H9 (cell line): Measurements from ENCODE around the gene ELMOD1. TPM values are rescaled to one million over a fixed set of nuclear protein-coding genes. Genes with fewer than 3 reads are reported as not detected.
A peak's percentile ranks its signal among the peaks of the same experiment; 100 is the strongest.

Experiments
- DNase-seq: peaks from one replicate; pipeline ENCODE4 v3.0.0-alpha.2; 2017
- H2AFZ ChIP-seq: one replicate; pipeline ENCODE4 v1.6.1; 2013; ENCODE audit warnings: mild to moderate bottlenecking, low read length, control low read depth, moderate library complexity
- H2AK5ac ChIP-seq: 2 replicates; pipeline ENCODE4 v1.6.1; 2013; ENCODE audit warnings: low read length, control low read depth, mixed read lengths; ENCODE audit not compliant: insufficient read length
- H2BK120ac ChIP-seq: one replicate; pipeline ENCODE4 v1.6.1; 2013; ENCODE audit warnings: low read depth, mild to moderate bottlenecking, low read length, control low read depth, inconsistent platforms; ENCODE audit not compliant: poor library complexity, severe bottlenecking
- H2BK12ac ChIP-seq: 2 replicates; pipeline ENCODE4 v1.6.1; 2013; ENCODE audit warnings: low read length, control low read depth, mixed read lengths, low read depth; ENCODE audit not compliant: insufficient read length
- H2BK15ac ChIP-seq: 2 replicates; pipeline ENCODE4 v1.6.1; 2013; ENCODE audit warnings: low read depth, low read length, control low read depth
- H2BK20ac ChIP-seq: one replicate; pipeline ENCODE4 v1.6.1; 2013; ENCODE audit warnings: low read depth, mild to moderate bottlenecking, low read length, control low read depth, inconsistent platforms; ENCODE audit not compliant: poor library complexity, severe bottlenecking
- H2BK5ac ChIP-seq: 2 replicates; pipeline ENCODE4 v1.6.1; 2013; ENCODE audit warnings: low read length, control low read depth, mixed read lengths; ENCODE audit not compliant: insufficient read length
- H3K14ac ChIP-seq: 2 replicates; pipeline ENCODE4 v1.6.1; 2013; ENCODE audit warnings: low read length, control low read depth; ENCODE audit not compliant: insufficient read depth
- H3K18ac ChIP-seq: 2 replicates; pipeline ENCODE4 v1.6.1; 2013; ENCODE audit warnings: low read depth, mild to moderate bottlenecking, mixed read lengths, low read length, control low read depth; ENCODE audit not compliant: insufficient read length
- H3K23ac ChIP-seq: 2 replicates; pipeline ENCODE4 v1.6.1; 2013; ENCODE audit warnings: low read length, control low read depth, mixed read lengths, low read depth; ENCODE audit not compliant: insufficient read length
- H3K23me2 ChIP-seq: 2 replicates; pipeline ENCODE4 v1.6.1; 2013; ENCODE audit warnings: low read depth, mild to moderate bottlenecking, mixed read lengths, low read length, control low read depth; ENCODE audit not compliant: insufficient read length, poor library complexity, severe bottlenecking
- H3K27ac ChIP-seq: 2 replicates; pipeline ENCODE4 v1.5.1; 2013; ENCODE audit warnings: low read length, control low read depth, mixed read lengths, low read depth; ENCODE audit not compliant: insufficient read length
- H3K27me3 ChIP-seq: 2 replicates; pipeline ENCODE4 v1.6.1; 2013; ENCODE audit warnings: low read length, control low read depth, inconsistent platforms; ENCODE audit not compliant: insufficient read depth
- H3K4ac ChIP-seq: 2 replicates; pipeline ENCODE4 v1.6.1; 2013; ENCODE audit warnings: low read depth, mild to moderate bottlenecking, control low read depth, inconsistent platforms, low read length, moderate library complexity
- H3K4me1 ChIP-seq: 2 replicates; pipeline ENCODE4 v1.6.1; 2013; ENCODE audit warnings: low read length, control low read depth, inconsistent platforms; ENCODE audit not compliant: insufficient read depth
- H3K4me2 ChIP-seq: 2 replicates; pipeline ENCODE4 v1.6.1; 2013; ENCODE audit warnings: low read length, control low read depth, mixed read lengths; ENCODE audit not compliant: insufficient read length, insufficient read depth
- H3K56ac ChIP-seq: 2 replicates; pipeline ENCODE4 v1.6.1; 2013; ENCODE audit warnings: low read depth, mild to moderate bottlenecking, mixed read lengths, low read length, control low read depth; ENCODE audit not compliant: insufficient read length
- H3K79me1 ChIP-seq: 2 replicates; pipeline ENCODE4 v1.6.1; 2013; ENCODE audit warnings: low read depth, mild to moderate bottlenecking, moderate library complexity, low read length, control low read depth, inconsistent platforms; ENCODE audit not compliant: insufficient read depth, poor library complexity, severe bottlenecking
- H3K79me2 ChIP-seq: 2 replicates; pipeline ENCODE4 v1.6.1; 2013; ENCODE audit warnings: low read length, control low read depth, inconsistent platforms; ENCODE audit not compliant: insufficient read depth
- H3K9ac ChIP-seq: 2 replicates; pipeline ENCODE4 v1.6.1; 2013; ENCODE audit warnings: low read length, control low read depth, mixed read lengths; ENCODE audit not compliant: insufficient read length; ENCODE audit errors: extremely low read depth
- H3K9me3 ChIP-seq: one replicate; pipeline ENCODE4 v1.6.1; 2013; ENCODE audit warnings: low read depth, low read length, inconsistent platforms; ENCODE audit not compliant: control insufficient read depth
- H3T11ph ChIP-seq: one replicate; pipeline ENCODE4 v1.6.1; 2013; ENCODE audit warnings: mild to moderate bottlenecking, low read length, control low read depth, inconsistent platforms
- H4K20me1 ChIP-seq: one replicate; pipeline ENCODE4 v1.6.1; 2013; ENCODE audit not compliant: control insufficient read depth, insufficient read length, insufficient read depth
- H4K5ac ChIP-seq: 2 replicates; pipeline ENCODE4 v1.6.1; 2013; ENCODE audit warnings: low read depth, mild to moderate bottlenecking, mixed read lengths, low read length, control low read depth; ENCODE audit not compliant: insufficient read length
- H4K8ac ChIP-seq: replicated peaks from 2 replicates; pipeline ENCODE4 v1.6.1; 2013; ENCODE audit warnings: low read length, control low read depth, mixed read lengths, low read depth; ENCODE audit not compliant: insufficient read length
- H4K91ac ChIP-seq: 2 replicates; pipeline ENCODE4 v1.6.1; 2013; ENCODE audit warnings: low read depth, mild to moderate bottlenecking, moderate library complexity, mixed read lengths, low read length, control low read depth; ENCODE audit not compliant: insufficient read length
- H3K27ac Mint-ChIP-seq, 3 experiments: 2 replicates in 2 of 3; 3 replicates in 1 of 3; pipeline ENCODE4 v1.8.0; 2020 to 2021; ENCODE audit warnings: mixed read lengths in 3 of 3, mild to moderate bottlenecking in 1 of 3, moderate library complexity in 1 of 3
- H3K27me3 Mint-ChIP-seq: 2 replicates; pipeline ENCODE4 v1.8.0; 2021; ENCODE audit warnings: low read depth, mild to moderate bottlenecking, moderate library complexity, mixed read lengths
- H3K36me3 Mint-ChIP-seq, 3 experiments: 2 replicates in 2 of 3; 3 replicates in 1 of 3; pipeline ENCODE4 v1.8.0; 2020 to 2021; ENCODE audit warnings: low read depth in 3 of 3, mixed read lengths in 3 of 3; ENCODE audit not compliant: insufficient read depth in 1 of 3
- H3K4me1 Mint-ChIP-seq, 2 experiments: 2 replicates each; pipeline ENCODE4 v1.8.0; 2020; ENCODE audit warnings: mixed read lengths in 2 of 2
- H3K4me3 Mint-ChIP-seq, 2 experiments: 2 replicates in 1 of 2; 3 replicates in 1 of 2; pipeline ENCODE4 v1.8.0; 2020 to 2021; ENCODE audit warnings: mild to moderate bottlenecking in 2 of 2, mixed read lengths in 2 of 2, moderate library complexity in 1 of 2
- H3K9me3 Mint-ChIP-seq, 2 experiments: 2 replicates in 1 of 2; 3 replicates in 1 of 2; pipeline ENCODE4 v1.8.0; 2020; ENCODE audit warnings: mild to moderate bottlenecking in 2 of 2, mixed read lengths in 2 of 2, moderate library complexity in 1 of 2
- WGBS: extraction: QIAGEN DNeasy Blood & Tissue Kit; methylation state at CpG from one replicate; pipeline ENCODE4 v1.1.7; 2013; ENCODE audit warnings: missing lambda C conversion rate, low lambda C conversion rate, mixed read lengths; ENCODE audit not compliant: insufficient read length; ENCODE audit errors: extremely low coverage; 5-methylcytosine and 5-hydroxymethylcytosine counted together
- total RNA-seq: library from RNA; stranded (reverse); gene quantifications from 2 replicates; pipeline ENCODE4 v1.2.1, GENCODE V29; 2021
- TF ChIP-seq, protein P1 (sequence below): fragments of 200-600 bp; sonication (generic); conservative IDR thresholded peaks from 3 replicates; pipeline ENCODE4 v1.8.0; 2021; ENCODE audit warnings: antibody characterized with exemption, mild to moderate bottlenecking

Gene ELMOD1
- total RNA-seq, 1 experiment from 2014 or later, result 0.61 TPM

DNA sequence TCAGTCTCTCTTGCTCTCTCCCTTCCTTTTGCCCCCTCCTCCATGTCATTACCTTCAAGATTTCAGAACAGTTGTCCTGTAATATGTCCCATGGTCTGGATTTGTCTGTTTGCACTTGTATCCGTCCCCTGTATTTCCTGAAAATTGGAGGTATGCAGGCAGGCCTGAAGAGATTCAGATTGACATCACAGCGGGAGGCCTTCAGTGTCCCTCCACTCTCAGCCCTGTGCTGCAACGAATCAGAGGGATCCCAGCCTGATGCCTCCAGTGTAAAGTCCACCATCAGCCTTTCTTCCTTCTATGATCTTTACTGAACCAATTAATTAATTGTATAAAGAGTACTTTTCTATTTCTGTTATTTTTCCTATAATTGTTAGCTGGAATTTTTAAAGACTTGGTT, 57.3 kb downstream of the ELMOD1 start:
- Histone ChIP-seq H3K4me2 (no peak overlapping the region), H3K79me1 (no peaks in the 10 kb centered on the region), H2BK15ac (no peak overlapping the region), H3K56ac (no peak overlapping the region), H2BK20ac (no peak overlapping the region), H3K79me2 (no peaks in the 10 kb centered on the region), H3T11ph (no peak overlapping the region), H3K14ac (no peak overlapping the region), H2BK12ac (no peak overlapping the region), H4K20me1 (no peaks in the 10 kb centered on the region), H3K27me3 (no peaks in the 10 kb centered on the region), H3K9ac (no peak overlapping the region), H2BK120ac (no peak overlapping the region), H3K4ac (no peak overlapping the region), H4K91ac (no peak overlapping the region), H3K4me1 (no peaks in the 10 kb centered on the region; the same call in 1 of the 2 replicates), H2BK5ac (no peak overlapping the region), H3K18ac (no peak overlapping the region), H4K8ac (no peak overlapping the region), H4K5ac (no peak overlapping the region), H2AK5ac (no peak overlapping the region), H3K23ac (no peak overlapping the region), H3K27ac (no peak overlapping the region), H3K9me3 (no peaks in the 10 kb centered on the region), H3K23me2 (no peaks in the 10 kb centered on the region), H2AFZ (no peak overlapping the region)
- Mint-ChIP-seq H3K4me3 (no peak overlapping the region), H3K9me3 (peaks cover 0 to 3% of the 10 kb centered on the region in 2 experiments; a peak in 1 of 5 replicates), H3K27ac (peak overlapping the region in 1 of 3 experiments; percentile 2; a peak in 1 of 7 replicates), H3K27me3 (no peaks in the 10 kb centered on the region), H3K4me1 (peaks cover 31 to 32% of the 10 kb centered on the region in 2 experiments), H3K36me3 (no peaks in the 10 kb centered on the region)
- TF ChIP-seq, protein P1, sequence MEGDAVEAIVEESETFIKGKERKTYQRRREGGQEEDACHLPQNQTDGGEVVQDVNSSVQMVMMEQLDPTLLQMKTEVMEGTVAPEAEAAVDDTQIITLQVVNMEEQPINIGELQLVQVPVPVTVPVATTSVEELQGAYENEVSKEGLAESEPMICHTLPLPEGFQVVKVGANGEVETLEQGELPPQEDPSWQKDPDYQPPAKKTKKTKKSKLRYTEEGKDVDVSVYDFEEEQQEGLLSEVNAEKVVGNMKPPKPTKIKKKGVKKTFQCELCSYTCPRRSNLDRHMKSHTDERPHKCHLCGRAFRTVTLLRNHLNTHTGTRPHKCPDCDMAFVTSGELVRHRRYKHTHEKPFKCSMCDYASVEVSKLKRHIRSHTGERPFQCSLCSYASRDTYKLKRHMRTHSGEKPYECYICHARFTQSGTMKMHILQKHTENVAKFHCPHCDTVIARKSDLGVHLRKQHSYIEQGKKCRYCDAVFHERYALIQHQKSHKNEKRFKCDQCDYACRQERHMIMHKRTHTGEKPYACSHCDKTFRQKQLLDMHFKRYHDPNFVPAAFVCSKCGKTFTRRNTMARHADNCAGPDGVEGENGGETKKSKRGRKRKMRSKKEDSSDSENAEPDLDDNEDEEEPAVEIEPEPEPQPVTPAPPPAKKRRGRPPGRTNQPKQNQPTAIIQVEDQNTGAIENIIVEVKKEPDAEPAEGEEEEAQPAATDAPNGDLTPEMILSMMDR, result no peak
- peak; percentile 53 for DNase-seq
- no CpG with 5 or more reads among the region's 3 CpGs for WGBS
